CD4-positive, CD25-positive, alpha-beta regulatory T cell (primary cell): Measurements from ENCODE around the gene TANGO6. TPM values are rescaled to one million over a fixed set of nuclear protein-coding genes. Genes with fewer than 3 reads are reported as not detected.

Experiments used
- ATAC-seq, 2 donors: fragments of 150-1000 bp; cut with Tn5 transposase; one replicate each; pipeline ENCODE4 v1.10.0; 2021; ENCODE audit warnings: low read depth in 2 of 2, moderate number of reproducible peaks in 2 of 2, moderate library complexity in 1 of 2
- DNase-seq, 3 donors: peaks; one replicate each; pipeline versions ENCODE4 v3.0.0 to v3.0.0-alpha.2; 2012 to 2022; ENCODE audit warnings: mixed read lengths in 1 of 3
- H3K27ac ChIP-seq: one replicate; pipeline ENCODE4 v1.7.0; 2013; ENCODE audit warnings: mild to moderate bottlenecking, low read length; ENCODE audit not compliant: insufficient read depth, poor library complexity, severe bottlenecking
- H3K27me3 ChIP-seq: one replicate; pipeline ENCODE4 v1.7.0; 2013; ENCODE audit warnings: low read length; ENCODE audit not compliant: control insufficient read depth, insufficient read depth
- H3K36me3 ChIP-seq: one replicate; pipeline ENCODE4 v1.7.0; 2013; ENCODE audit warnings: mild to moderate bottlenecking, low read length, moderate library complexity; ENCODE audit not compliant: control insufficient read depth, insufficient read depth
- H3K4me1 ChIP-seq: 2 replicates; pipeline ENCODE4 v1.7.0; 2013; ENCODE audit warnings: mild to moderate bottlenecking, low read length; ENCODE audit not compliant: insufficient read depth, control insufficient read depth, poor library complexity, severe bottlenecking
- H3K4me3 ChIP-seq: one replicate; pipeline ENCODE4 v1.7.0; 2013; ENCODE audit warnings: low read depth, mild to moderate bottlenecking, low read length, moderate library complexity
- H3K9me3 ChIP-seq, 2 experiments: 1 replicate in 1 of 2; 2 replicates in 1 of 2; pipeline ENCODE4 v1.7.0; 2013; ENCODE audit warnings: low read length in 2 of 2, mild to moderate bottlenecking in 1 of 2, moderate library complexity in 1 of 2; ENCODE audit not compliant: control insufficient read depth in 2 of 2
- H3K27ac Mint-ChIP-seq, 3 donors: one replicate each; pipeline ENCODE4 v1.8.0; 2020 to 2022; ENCODE audit warnings: mild to moderate bottlenecking in 3 of 3, mixed read lengths in 3 of 3, moderate library complexity in 2 of 3
- H3K27me3 Mint-ChIP-seq: one replicate; pipeline ENCODE4 v1.8.0; 2022; ENCODE audit warnings: mild to moderate bottlenecking, mixed read lengths
- H3K36me3 Mint-ChIP-seq: one replicate; pipeline ENCODE4 v1.8.0; 2020; ENCODE audit warnings: mixed read lengths
- H3K4me1 Mint-ChIP-seq, 4 donors: one replicate each; pipeline ENCODE4 v1.8.0; 2020 to 2022; ENCODE audit warnings: mixed read lengths in 4 of 4, mild to moderate bottlenecking in 1 of 4
- H3K4me3 Mint-ChIP-seq, 4 donors: one replicate each; pipeline ENCODE4 v1.8.0; 2020 to 2022; ENCODE audit warnings: mild to moderate bottlenecking in 4 of 4, mixed read lengths in 4 of 4, moderate library complexity in 3 of 4
- H3K9me3 Mint-ChIP-seq, 7 donors: one replicate each; pipeline ENCODE4 v1.8.0; 2020 to 2022; ENCODE audit warnings: mixed read lengths in 7 of 7, mild to moderate bottlenecking in 3 of 7, moderate library complexity in 2 of 7
- polyA plus RNA-seq, 4 donors: library from polyadenylated mRNA; unstranded; fragments of 300-500 nt; fragmentation: Illumina TruSeq; gene quantifications; one replicate each; pipeline ENCODE4 v1.2.3, GENCODE V29; 2021
- total RNA-seq: library from RNA; stranded (reverse); gene quantifications from one replicate; pipeline ENCODE4 v1.2.3, GENCODE V29; 2022

The TANGO6 gene
- total and polyA plus RNA-seq, 5 donors from 2014 or later: 9.5 to 30.9 (median 12.2) TPM

DNA sequence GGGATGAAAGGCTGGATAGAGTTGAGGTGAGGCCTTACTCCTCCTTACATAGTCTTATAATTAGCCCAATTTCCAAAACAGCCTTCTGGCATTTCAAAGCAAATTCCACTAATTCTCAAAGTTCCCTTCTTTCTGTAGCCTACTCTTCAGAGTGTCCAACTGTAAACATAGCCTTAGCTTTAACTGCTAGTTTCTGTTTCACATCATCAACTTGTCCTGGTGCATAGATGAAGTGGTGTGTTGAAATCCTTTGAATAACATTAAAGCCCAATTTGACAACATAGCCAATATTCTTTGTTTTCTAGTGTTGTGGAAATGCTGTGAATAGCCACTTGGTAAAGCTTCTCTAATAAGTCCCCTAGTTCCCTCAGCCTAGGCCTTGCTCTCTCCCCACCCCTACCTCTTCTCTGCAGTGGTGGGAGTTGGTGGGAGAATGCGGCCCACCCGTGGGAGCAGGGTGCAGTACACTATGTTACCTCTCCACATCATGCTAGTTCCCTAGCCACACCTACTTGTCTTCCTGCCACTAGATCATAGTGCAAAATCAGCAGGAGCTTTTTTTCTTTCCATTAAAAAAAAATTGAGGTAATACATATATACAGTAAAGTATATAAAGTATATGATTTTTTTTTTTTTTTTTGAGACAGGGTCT, 135.1 kb downstream of the TANGO6 start:
- H3K9me3 Mint-ChIP-seq: no peaks in the 10 kb centered on the region
- no peaks in the 10 kb centered on the region for H3K27me3 ChIP-seq
- no peaks in the 10 kb centered on the region for H3K9me3 ChIP-seq
- H3K4me1 Mint-ChIP-seq: no peaks in the 10 kb centered on the region
- ATAC-seq: no peak
- no peaks in the 10 kb centered on the region for H3K4me1 ChIP-seq
- no peaks in the 10 kb centered on the region for H3K27me3 Mint-ChIP-seq
- H3K4me3 Mint-ChIP-seq: no peak overlapping the region
- peaks cover 48% of the 10 kb centered on the region for H3K36me3 Mint-ChIP-seq
- no peak overlapping the region for H3K4me3 ChIP-seq
- no peak for DNase-seq
- H3K27ac ChIP-seq: no peak overlapping the region
- peaks cover 65% of the 10 kb centered on the region for H3K36me3 ChIP-seq
- no peak overlapping the region for H3K27ac Mint-ChIP-seq

DNA sequence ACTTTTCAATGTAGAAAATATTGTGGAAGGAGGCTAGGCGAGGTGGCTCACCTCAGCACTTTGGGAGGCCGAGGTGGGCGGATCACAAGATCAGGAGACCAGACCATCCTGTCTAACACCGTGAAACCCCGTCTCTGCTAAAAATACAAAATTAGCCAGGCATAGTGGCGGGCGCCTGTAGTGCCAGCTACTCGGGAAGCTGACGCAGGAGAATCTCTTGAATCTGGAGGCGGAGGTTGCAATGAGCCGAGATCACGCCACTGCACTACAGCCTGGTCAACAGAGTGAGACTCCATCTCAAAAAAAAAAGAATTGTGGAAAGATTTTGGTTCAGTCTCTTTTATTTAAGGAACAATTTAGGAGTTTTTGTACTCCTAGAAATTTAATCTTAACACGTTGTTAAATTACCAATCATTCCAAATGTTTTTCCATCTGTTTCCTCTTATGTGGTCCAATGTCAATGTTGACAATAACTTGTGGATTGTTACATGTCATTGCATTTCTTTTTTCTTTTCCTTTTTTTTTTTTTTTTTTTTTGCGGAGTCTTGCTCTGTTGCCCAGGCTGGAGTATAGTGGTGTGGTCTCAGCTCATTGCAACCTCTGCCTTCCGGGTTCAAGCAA, 137.5 kb downstream of the TANGO6 start:
- no peak overlapping the region for H3K4me3 ChIP-seq
- no peak overlapping the region for H3K27ac ChIP-seq
- H3K4me1 ChIP-seq: no peaks in the 10 kb centered on the region
- Mint-ChIP-seq H3K36me3 (peaks cover 26% of the 10 kb centered on the region), H3K27me3 (no peaks in the 10 kb centered on the region), H3K27ac (no peak overlapping the region), H3K9me3 (no peaks in the 10 kb centered on the region), H3K4me1 (no peaks in the 10 kb centered on the region), H3K4me3 (no peak overlapping the region)
- H3K9me3 ChIP-seq: no peaks in the 10 kb centered on the region
- DNase-seq: no peak
- no peaks in the 10 kb centered on the region for H3K27me3 ChIP-seq
- no peak for ATAC-seq
- peaks cover 44% of the 10 kb centered on the region for H3K36me3 ChIP-seq

DNA sequence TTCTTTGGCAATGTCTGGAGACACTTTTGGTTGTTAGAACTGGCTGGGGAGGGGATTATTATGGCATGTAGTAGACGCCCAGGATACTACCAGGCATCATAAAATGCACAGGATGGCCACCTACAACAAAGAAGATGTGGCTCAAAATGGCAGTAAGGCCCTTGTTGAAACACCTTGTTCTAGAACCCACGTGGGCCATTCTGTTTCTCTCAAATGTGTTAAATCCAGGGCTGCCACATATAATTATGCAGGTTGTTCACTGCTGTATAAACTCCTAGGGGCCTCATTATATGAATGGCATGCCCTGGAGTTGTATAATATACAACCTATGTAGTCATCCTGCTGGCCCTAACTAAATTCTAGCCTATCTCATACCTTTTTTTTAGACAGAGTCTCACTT, 138.6 kb downstream of the TANGO6 start:
- Histone ChIP-seq H3K4me1 (no peaks in the 10 kb centered on the region), H3K4me3 (no peak overlapping the region), H3K27ac (no peak overlapping the region), H3K27me3 (no peaks in the 10 kb centered on the region), H3K9me3 (no peaks in the 10 kb centered on the region), H3K36me3 (peaks cover 33% of the 10 kb centered on the region)
- DNase-seq (no peak), ATAC-seq (no peak)
- no peaks in the 10 kb centered on the region for H3K27me3 Mint-ChIP-seq
- no peak overlapping the region for H3K27ac Mint-ChIP-seq
- peaks cover 27% of the 10 kb centered on the region for H3K36me3 Mint-ChIP-seq
- H3K4me1 Mint-ChIP-seq: no peaks in the 10 kb centered on the region
- H3K9me3 Mint-ChIP-seq: no peaks in the 10 kb centered on the region
- H3K4me3 Mint-ChIP-seq: no peak overlapping the region

DNA sequence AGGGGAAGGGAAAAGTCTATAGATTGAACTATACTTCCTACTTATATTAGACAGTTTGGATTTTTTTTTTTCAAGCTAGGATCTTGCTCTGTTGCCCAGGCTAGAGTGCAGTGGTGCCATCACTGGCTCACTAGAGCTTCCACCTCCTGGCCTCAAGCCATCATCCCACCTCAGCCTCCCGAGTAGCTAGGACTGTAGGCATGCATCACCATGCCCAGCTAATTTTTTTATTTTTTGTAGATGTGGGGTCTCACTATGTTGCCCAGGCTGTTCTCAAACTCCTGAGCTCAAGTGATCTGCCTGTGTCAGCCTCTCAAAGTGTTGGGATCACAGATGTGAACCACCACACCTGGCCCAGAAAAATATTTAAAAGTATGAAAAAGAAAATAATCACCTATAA, 141.1 kb downstream of the TANGO6 start:
- peaks cover 26% of the 10 kb centered on the region for H3K36me3 Mint-ChIP-seq
- H3K27ac ChIP-seq: no peak overlapping the region
- no peaks in the 10 kb centered on the region for H3K27me3 ChIP-seq
- DNase-seq: no peak
- peaks cover 4% of the 10 kb centered on the region for H3K27me3 Mint-ChIP-seq
- H3K9me3 Mint-ChIP-seq: no peaks in the 10 kb centered on the region
- no peak overlapping the region for H3K4me3 Mint-ChIP-seq
- H3K4me1 Mint-ChIP-seq: peaks cover 0 to 5% (median 0%) of the 10 kb centered on the region in 4 donors
- ATAC-seq: no peak
- H3K4me3 ChIP-seq: no peak overlapping the region
- peak overlapping the region in 1 of 3 donors; percentile 55 for H3K27ac Mint-ChIP-seq
- H3K9me3 ChIP-seq: no peaks in the 10 kb centered on the region
- peaks cover 13% of the 10 kb centered on the region for H3K36me3 ChIP-seq
- no peaks in the 10 kb centered on the region for H3K4me1 ChIP-seq

- no peaks in the 10 kb centered on the region for H3K4me1 ChIP-seq
- H3K9me3 ChIP-seq: no peaks in the 10 kb centered on the region
- H3K27me3 Mint-ChIP-seq: peaks cover 4% of the 10 kb centered on the region
- H3K36me3 ChIP-seq: peaks cover 9% of the 10 kb centered on the region
- peaks cover 0 to 5% (median 0%) of the 10 kb centered on the region in 4 donors for H3K4me1 Mint-ChIP-seq
- no peak overlapping the region for H3K4me3 ChIP-seq
- no peak overlapping the region for H3K4me3 Mint-ChIP-seq
- no peak overlapping the region for H3K27ac Mint-ChIP-seq
- H3K36me3 Mint-ChIP-seq: peaks cover 26% of the 10 kb centered on the region
- no peaks in the 10 kb centered on the region for H3K27me3 ChIP-seq
- DNase-seq: no peak
- no peaks in the 10 kb centered on the region for H3K9me3 Mint-ChIP-seq
- no peak overlapping the region for H3K27ac ChIP-seq
- no peak for ATAC-seq
Observed at GRCh38 chr16:68985268-68985667, 141.9 kb downstream of the TANGO6 start.

DNA sequence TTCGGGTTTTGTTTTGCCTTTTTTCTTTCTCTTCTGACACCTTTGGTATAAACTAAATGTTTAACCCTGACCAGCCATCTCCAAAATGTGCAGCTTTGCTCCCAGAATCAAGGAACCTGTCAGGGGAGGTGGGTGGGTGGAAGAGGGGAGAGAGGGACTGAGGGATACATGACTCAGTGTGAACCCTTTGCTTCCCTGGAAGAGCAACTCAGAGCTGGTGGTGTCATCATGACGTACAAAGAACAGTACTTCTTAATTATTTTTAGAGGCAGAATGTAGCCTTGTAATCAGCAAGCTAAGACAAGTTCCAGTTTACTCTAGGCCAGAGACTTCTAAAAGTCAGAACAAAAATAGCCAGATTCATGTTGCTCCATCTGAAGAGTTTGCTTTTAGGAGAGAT, 142.5 kb downstream of the TANGO6 start:
- Mint-ChIP-seq H3K4me1 (peaks cover 0 to 5% (median under 1%) of the 10 kb centered on the region in 4 donors), H3K4me3 (no peak overlapping the region), H3K36me3 (peaks cover 29% of the 10 kb centered on the region), H3K9me3 (no peaks in the 10 kb centered on the region), H3K27me3 (peaks cover 4% of the 10 kb centered on the region), H3K27ac (peak overlapping the region in 2 of 3 donors; percentile 20 to 26)
- no peak overlapping the region for H3K27ac ChIP-seq
- no peak for ATAC-seq
- H3K9me3 ChIP-seq: no peaks in the 10 kb centered on the region
- H3K4me3 ChIP-seq: no peak overlapping the region
- peaks cover 5% of the 10 kb centered on the region for H3K36me3 ChIP-seq
- no peaks in the 10 kb centered on the region for H3K4me1 ChIP-seq
- H3K27me3 ChIP-seq: no peaks in the 10 kb centered on the region
- DNase-seq: no peak

DNA sequence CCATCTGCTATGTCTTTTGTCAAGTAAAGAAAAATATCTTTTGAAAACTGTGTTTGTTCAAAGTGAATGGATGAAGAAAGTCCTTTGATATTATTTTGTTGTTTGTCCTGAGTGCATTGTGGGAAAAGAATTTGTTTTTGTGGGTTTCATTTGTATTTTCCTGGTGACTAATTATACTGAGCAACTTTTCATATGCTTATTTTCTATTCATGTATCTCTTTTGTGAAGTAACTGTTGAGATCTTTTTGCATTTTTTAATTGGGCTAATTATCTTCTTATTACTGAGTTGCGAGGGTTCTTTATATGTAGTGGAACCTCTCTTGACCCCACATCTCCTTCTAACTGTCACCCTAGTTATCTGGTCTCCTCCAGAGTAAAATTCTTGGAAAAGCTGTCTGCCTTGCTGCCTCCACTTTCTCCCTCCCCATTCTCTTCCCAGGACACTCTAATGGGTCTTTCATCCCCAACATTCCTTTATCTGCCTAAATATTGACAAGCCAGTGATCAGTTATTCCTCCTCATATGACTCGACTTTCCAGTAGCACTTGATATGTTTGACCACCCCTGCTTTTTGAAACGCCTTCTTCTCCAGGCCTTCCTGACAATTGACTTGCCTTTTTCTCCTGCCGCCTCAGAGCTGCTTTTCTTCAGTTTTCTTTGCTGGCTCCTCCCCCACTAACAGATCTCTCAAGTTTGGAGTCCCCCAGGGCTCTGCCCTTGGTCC, 144.6 kb downstream of the TANGO6 start:
- Mint-ChIP-seq H3K36me3 (peaks cover 26% of the 10 kb centered on the region), H3K27ac (no peak overlapping the region), H3K9me3 (peaks cover 0 to 1% (median 0%) of the 10 kb centered on the region in 7 donors), H3K4me3 (no peak overlapping the region), H3K27me3 (peaks cover 4% of the 10 kb centered on the region), H3K4me1 (peaks cover 0 to 5% (median under 1%) of the 10 kb centered on the region in 4 donors)
- DNase-seq: no peak
- Histone ChIP-seq H3K9me3 (no peaks in the 10 kb centered on the region), H3K36me3 (no peaks in the 10 kb centered on the region), H3K4me3 (no peak overlapping the region), H3K4me1 (no peaks in the 10 kb centered on the region), H3K27ac (no peak overlapping the region), H3K27me3 (no peaks in the 10 kb centered on the region)
- no peak for ATAC-seq
